ENCODE measurements around the gene IGF1.

The IGF1 gene

GRCh38 chr12:102437511-102437910, 42.9 kb downstream of the IGF1 start:
- H3K4me3 ChIP-seq (ENCODE audit: low read length), result no peak overlapping the region
- H3K27ac ChIP-seq (ENCODE audit: low read length), result no peak overlapping the region
- no peaks in the 10 kb centered on the region for H3K27me3 ChIP-seq (ENCODE audit: insufficient read depth, low read length)
- H3K9ac ChIP-seq (ENCODE audit: low read depth, low read length), result no peak overlapping the region
- no peaks in the 10 kb centered on the region for H3K36me3 ChIP-seq (ENCODE audit: insufficient read depth, low read depth, low read length)
- no peaks in the 10 kb centered on the region for H3K9me3 ChIP-seq (ENCODE audit: insufficient read depth, low read depth, low read length)
- H3K4me1 ChIP-seq (ENCODE audit: insufficient read depth, low read length), result no peaks in the 10 kb centered on the region

GRCh38 chr12:102436867-102437266, 43.5 kb downstream of the IGF1 start:
- no peak overlapping the region for H3K27ac ChIP-seq (ENCODE audit: low read length)
- H3K4me1 ChIP-seq (ENCODE audit: insufficient read depth, low read length), result no peaks in the 10 kb centered on the region
- H3K36me3 ChIP-seq (ENCODE audit: insufficient read depth, low read depth, low read length), result no peaks in the 10 kb centered on the region
- H3K4me3 ChIP-seq (ENCODE audit: low read length), result no peak overlapping the region
- H3K27me3 ChIP-seq (ENCODE audit: insufficient read depth, low read length), result no peaks in the 10 kb centered on the region
- no peak overlapping the region for H3K9ac ChIP-seq (ENCODE audit: low read depth, low read length)
- no peaks in the 10 kb centered on the region for H3K9me3 ChIP-seq (ENCODE audit: insufficient read depth, low read depth, low read length)

GRCh38 chr12:102435827-102436436, 44.4 kb downstream of the IGF1 start:
- no peak overlapping the region for H3K9ac ChIP-seq (ENCODE audit: low read depth, low read length)
- H3K27ac ChIP-seq (ENCODE audit: low read length), result no peak overlapping the region
- no peaks in the 10 kb centered on the region for H3K36me3 ChIP-seq (ENCODE audit: insufficient read depth, low read depth, low read length)
- H3K9me3 ChIP-seq (ENCODE audit: insufficient read depth, low read depth, low read length), result no peaks in the 10 kb centered on the region
- no peaks in the 10 kb centered on the region for H3K27me3 ChIP-seq (ENCODE audit: insufficient read depth, low read length)
- H3K4me3 ChIP-seq (ENCODE audit: low read length), result no peak overlapping the region
- H3K4me1 ChIP-seq (ENCODE audit: insufficient read depth, low read length), result no peaks in the 10 kb centered on the region

GRCh38 chr12:102433304-102433703, 47.1 kb downstream of the IGF1 start:
- Histone ChIP-seq H3K9ac (ENCODE audit: low read depth, low read length) (no peak overlapping the region), H3K4me1 (ENCODE audit: insufficient read depth, low read length) (no peaks in the 10 kb centered on the region), H3K9me3 (ENCODE audit: insufficient read depth, low read depth, low read length) (no peaks in the 10 kb centered on the region), H3K27ac (ENCODE audit: low read length) (no peak overlapping the region), H3K36me3 (ENCODE audit: insufficient read depth, low read depth, low read length) (no peaks in the 10 kb centered on the region), H3K4me3 (ENCODE audit: low read length) (no peak overlapping the region), H3K27me3 (ENCODE audit: insufficient read depth, low read length) (no peaks in the 10 kb centered on the region)

GRCh38 chr12:102430661-102431060, 49.7 kb downstream of the IGF1 start:
- Histone ChIP-seq H3K9me3 (ENCODE audit: insufficient read depth, low read depth, low read length) (no peaks in the 10 kb centered on the region), H3K36me3 (ENCODE audit: insufficient read depth, low read depth, low read length) (no peaks in the 10 kb centered on the region), H3K27ac (ENCODE audit: low read length) (no peak overlapping the region), H3K4me3 (ENCODE audit: low read length) (no peak overlapping the region), H3K4me1 (ENCODE audit: insufficient read depth, low read length) (no peaks in the 10 kb centered on the region), H3K27me3 (ENCODE audit: insufficient read depth, low read length) (no peaks in the 10 kb centered on the region), H3K9ac (ENCODE audit: low read depth, low read length) (no peak overlapping the region)

GRCh38 chr12:102429211-102430154, 50.9 kb downstream of the IGF1 start:
- Histone ChIP-seq H3K9ac (ENCODE audit: low read depth, low read length) (no peak overlapping the region), H3K27me3 (ENCODE audit: insufficient read depth, low read length) (no peaks in the 10 kb centered on the region), H3K4me3 (ENCODE audit: low read length) (no peak overlapping the region), H3K9me3 (ENCODE audit: insufficient read depth, low read depth, low read length) (no peaks in the 10 kb centered on the region), H3K4me1 (ENCODE audit: insufficient read depth, low read length) (no peaks in the 10 kb centered on the region), H3K27ac (ENCODE audit: low read length) (no peak overlapping the region), H3K36me3 (ENCODE audit: insufficient read depth, low read depth, low read length) (no peaks in the 10 kb centered on the region)

- no peak overlapping the region for H3K4me3 ChIP-seq (ENCODE audit: low read length)
- H3K9ac ChIP-seq (ENCODE audit: low read depth, low read length), result no peak overlapping the region
- no peaks in the 10 kb centered on the region for H3K27me3 ChIP-seq (ENCODE audit: insufficient read depth, low read length)
- H3K36me3 ChIP-seq (ENCODE audit: insufficient read depth, low read depth, low read length), result no peaks in the 10 kb centered on the region
- no peaks in the 10 kb centered on the region for H3K9me3 ChIP-seq (ENCODE audit: insufficient read depth, low read depth, low read length)
- H3K4me1 ChIP-seq (ENCODE audit: insufficient read depth, low read length), result no peaks in the 10 kb centered on the region
- no peak overlapping the region for H3K27ac ChIP-seq (ENCODE audit: low read length)
Measured at GRCh38 chr12:102427543-102427941, 52.8 kb downstream of the IGF1 start.

- H3K4me3 ChIP-seq (ENCODE audit: low read length), result no peak overlapping the region
- no peaks in the 10 kb centered on the region for H3K4me1 ChIP-seq (ENCODE audit: insufficient read depth, low read length)
- no peak overlapping the region for H3K27ac ChIP-seq (ENCODE audit: low read length)
- no peaks in the 10 kb centered on the region for H3K36me3 ChIP-seq (ENCODE audit: insufficient read depth, low read depth, low read length)
- H3K9ac ChIP-seq (ENCODE audit: low read depth, low read length), result no peak overlapping the region
- no peaks in the 10 kb centered on the region for H3K9me3 ChIP-seq (ENCODE audit: insufficient read depth, low read depth, low read length)
- no peaks in the 10 kb centered on the region for H3K27me3 ChIP-seq (ENCODE audit: insufficient read depth, low read length)
Measured at GRCh38 chr12:102426599-102427542, 53.5 kb downstream of the IGF1 start.

- no peak overlapping the region for H3K27ac ChIP-seq (ENCODE audit: low read length)
- H3K27me3 ChIP-seq (ENCODE audit: insufficient read depth, low read length), result no peaks in the 10 kb centered on the region
- H3K9ac ChIP-seq (ENCODE audit: low read depth, low read length), result no peak overlapping the region
- no peaks in the 10 kb centered on the region for H3K9me3 ChIP-seq (ENCODE audit: insufficient read depth, low read depth, low read length)
- H3K4me3 ChIP-seq (ENCODE audit: low read length), result no peak overlapping the region
- no peaks in the 10 kb centered on the region for H3K36me3 ChIP-seq (ENCODE audit: insufficient read depth, low read depth, low read length)
- no peaks in the 10 kb centered on the region for H3K4me1 ChIP-seq (ENCODE audit: insufficient read depth, low read length)
Measured at GRCh38 chr12:102425109-102426039, 55.0 kb downstream of the IGF1 start.

GRCh38 chr12:102423462-102423861, 56.9 kb downstream of the IGF1 start:
- H3K27me3 ChIP-seq (ENCODE audit: insufficient read depth, low read length), result no peaks in the 10 kb centered on the region
- no peak overlapping the region for H3K27ac ChIP-seq (ENCODE audit: low read length)
- H3K4me1 ChIP-seq (ENCODE audit: insufficient read depth, low read length), result no peaks in the 10 kb centered on the region
- H3K4me3 ChIP-seq (ENCODE audit: low read length), result no peak overlapping the region
- H3K9ac ChIP-seq (ENCODE audit: low read depth, low read length), result no peak overlapping the region
- no peaks in the 10 kb centered on the region for H3K36me3 ChIP-seq (ENCODE audit: insufficient read depth, low read depth, low read length)
- no peaks in the 10 kb centered on the region for H3K9me3 ChIP-seq (ENCODE audit: insufficient read depth, low read depth, low read length)
